NK-92 treated with Interleukin-12 subunit alpha and Interleukin-12 subunit beta, amount 100 ng/mL, for 24 hours (cell line): ENCODE data around the gene CPLANE2.

Experiments
- DNase-seq: peaks from one replicate; lab custom pipeline; 2025; lab: John Stamatoyannopoulos, UW

CPLANE2 gene

GRCh38 chr1:16187748-16188401, 49.1 kb downstream of the CPLANE2 start:
- peak; percentile 50 for DNase-seq

GRCh38 chr1:16186655-16187235, 50.2 kb downstream of the CPLANE2 start:
- no peak for DNase-seq

- DNase-seq = no peak
Observed at GRCh38 chr1:16184557-16185303, 52.3 kb downstream of the CPLANE2 start.

GRCh38 chr1:16183765-16184556, 53.0 kb downstream of the CPLANE2 start:
- DNase-seq = no peak

GRCh38 chr1:16183179-16183578, 53.8 kb downstream of the CPLANE2 start:
- DNase-seq = no peak

- no peak for DNase-seq
Observed at GRCh38 chr1:16181887-16182719, 54.9 kb downstream of the CPLANE2 start.
